Measurements from ENCODE around the gene DDRGK1.
"Not testable (repeated sequence)": the region's sequence is repeated elsewhere in the genome, so short reads cannot be mapped to it uniquely, and the experiment has no call there.

Gene DDRGK1

DNA sequence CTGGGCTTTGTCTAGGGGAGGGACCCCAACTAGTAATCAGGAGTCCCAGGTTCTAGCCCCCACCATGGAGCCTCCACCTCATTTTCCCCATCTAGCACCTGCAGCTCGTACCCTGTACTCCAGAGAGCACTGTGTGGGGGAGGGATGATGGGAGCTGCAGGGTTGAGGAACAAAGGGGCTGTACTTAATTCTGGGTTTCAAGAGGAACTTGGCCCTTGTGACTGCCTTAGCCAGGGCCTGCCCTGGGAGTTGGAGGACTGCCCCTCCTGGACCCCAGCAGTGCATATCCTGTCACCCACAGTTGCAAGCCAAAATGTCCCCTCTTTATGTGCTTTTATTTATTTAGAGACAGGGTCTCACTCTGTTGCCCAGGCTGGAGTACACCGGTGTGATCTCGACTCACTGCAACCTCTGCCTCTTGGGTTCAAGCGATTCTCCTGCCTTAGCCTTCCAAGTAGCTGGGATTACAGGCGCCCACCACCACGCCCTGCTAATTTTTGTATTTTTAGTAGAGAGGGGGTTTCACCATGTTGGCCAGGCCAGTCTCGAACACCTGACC, 11.0 kb upstream of the DDRGK1 start:
- DNase-seq, result not testable (repeated sequence)

DNA sequence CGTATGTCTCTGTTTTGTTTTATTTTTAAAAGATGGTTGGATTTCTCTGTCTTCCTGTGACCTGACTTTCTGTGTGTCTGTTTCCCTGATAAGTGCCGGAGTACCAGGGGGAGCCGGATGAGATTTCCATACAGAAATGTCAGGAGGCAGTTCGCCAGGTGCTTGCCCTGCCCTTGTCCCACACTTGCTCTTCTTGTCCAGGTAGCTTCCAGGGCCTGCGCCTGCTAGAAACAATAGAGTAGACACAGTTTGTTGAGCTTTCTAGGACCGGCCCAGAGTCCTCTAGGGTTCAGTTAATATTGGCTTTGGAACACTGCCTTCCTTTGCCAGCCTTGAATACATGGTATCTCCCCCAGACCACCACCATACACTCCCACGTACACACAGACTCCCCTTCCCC, 8.7 kb upstream of the DDRGK1 start:
- no peak for DNase-seq

DNA sequence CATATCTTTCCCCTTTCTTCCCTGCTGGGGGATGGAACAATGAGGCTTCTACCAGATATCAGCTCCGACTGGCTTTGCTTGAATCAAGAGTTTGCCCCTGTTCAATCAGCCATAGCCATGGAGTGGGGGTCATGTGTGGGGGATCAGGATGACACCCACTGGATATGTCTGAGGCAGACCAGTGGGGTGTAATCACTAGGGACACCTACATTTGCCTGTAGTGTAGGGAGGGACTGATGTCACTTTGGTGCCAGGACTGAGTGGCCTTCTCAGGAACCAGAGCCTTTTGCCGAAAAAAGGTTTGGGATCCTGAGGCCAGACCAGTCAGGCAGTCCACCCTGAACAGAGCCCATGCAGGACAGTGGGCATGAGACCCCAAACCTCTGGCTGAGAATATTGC, 5.9 kb upstream of the DDRGK1 start:
- no peak for DNase-seq

DNA sequence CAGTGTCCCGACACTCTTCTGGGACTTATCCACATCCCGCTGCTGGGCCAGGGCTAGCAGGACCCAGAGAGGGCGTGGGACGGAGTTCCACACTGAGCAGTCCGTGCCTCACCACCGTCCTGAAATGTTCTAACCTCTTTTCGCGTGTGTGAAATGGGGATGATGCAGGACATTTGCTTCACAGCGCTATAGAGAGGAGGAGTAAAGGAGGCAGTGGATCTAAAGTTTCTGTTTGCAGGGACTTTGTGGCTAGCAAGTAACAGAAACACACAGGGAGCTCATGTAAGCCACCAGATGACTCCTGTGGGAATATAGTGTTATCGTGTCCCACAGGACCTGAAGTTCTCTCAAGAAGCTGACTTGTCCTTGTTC, 5.5 kb upstream of the DDRGK1 start:
- peak; percentile 8 for DNase-seq

DNA sequence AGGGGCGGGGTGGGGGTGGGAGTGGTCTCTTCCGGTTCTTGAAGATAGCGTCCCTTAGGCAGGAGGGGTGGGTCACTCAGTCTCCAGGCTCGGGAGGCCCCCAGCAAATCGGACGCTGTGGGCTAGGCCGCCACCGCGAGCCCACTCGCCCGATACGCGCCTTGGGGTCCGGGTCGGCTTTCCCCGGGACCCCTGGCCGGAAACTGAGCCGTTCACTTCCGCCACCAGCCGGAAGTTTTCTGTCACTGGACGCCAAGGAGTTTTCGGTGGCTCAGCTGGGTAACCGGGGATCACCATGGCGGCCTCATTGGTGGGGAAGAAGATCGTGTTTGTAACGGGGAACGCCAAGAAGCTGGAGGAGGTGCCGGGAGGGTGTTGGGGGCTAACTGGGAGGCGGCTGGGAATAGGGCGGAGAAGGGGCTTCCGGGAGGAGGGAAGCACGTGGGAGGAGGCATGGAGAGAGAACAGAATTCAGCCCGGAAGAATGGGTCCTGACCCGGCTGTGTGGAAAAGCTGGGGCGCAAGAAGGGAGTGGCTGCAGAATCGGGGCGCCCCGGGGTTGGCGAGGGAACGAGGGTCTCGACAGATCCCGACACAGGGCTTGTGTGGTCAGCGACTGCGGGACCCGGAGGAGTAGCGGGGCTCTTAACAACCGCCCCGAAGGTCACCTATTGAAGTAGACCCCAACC, 4.9 kb upstream of the DDRGK1 start, which contains the start of gene ITPA:
Gene ITPA (plus strand): TSS at position 242 of the 689 bp plus-strand sequence. CDS start 54 bp downstream, at position 296.
- peak; percentile 56 for DNase-seq

DNA sequence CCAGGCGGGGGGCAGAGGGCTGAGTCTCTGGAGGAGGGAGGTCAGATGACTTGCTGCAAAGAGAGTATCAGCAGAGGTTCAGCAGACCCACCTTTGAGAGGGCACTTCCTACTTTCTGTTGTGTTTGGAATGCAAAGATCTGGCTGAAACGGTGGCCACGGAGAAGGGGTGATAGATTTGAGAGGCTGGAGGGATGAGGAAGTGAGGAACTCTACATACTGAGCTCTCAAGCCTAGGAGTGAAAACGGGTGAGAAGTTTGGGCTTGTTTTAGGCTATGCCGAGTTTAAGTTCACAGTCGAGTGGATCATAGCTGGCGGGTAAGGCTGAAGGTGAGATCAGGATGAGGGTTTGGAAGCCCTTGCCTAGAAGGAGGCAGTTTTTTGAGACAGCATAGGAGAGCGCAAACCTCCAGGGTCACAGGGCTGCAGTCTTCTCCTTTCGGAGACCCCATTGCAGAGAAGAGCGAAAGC, 4.3 kb upstream of the DDRGK1 start:
- DNase-seq, result no peak

DNA sequence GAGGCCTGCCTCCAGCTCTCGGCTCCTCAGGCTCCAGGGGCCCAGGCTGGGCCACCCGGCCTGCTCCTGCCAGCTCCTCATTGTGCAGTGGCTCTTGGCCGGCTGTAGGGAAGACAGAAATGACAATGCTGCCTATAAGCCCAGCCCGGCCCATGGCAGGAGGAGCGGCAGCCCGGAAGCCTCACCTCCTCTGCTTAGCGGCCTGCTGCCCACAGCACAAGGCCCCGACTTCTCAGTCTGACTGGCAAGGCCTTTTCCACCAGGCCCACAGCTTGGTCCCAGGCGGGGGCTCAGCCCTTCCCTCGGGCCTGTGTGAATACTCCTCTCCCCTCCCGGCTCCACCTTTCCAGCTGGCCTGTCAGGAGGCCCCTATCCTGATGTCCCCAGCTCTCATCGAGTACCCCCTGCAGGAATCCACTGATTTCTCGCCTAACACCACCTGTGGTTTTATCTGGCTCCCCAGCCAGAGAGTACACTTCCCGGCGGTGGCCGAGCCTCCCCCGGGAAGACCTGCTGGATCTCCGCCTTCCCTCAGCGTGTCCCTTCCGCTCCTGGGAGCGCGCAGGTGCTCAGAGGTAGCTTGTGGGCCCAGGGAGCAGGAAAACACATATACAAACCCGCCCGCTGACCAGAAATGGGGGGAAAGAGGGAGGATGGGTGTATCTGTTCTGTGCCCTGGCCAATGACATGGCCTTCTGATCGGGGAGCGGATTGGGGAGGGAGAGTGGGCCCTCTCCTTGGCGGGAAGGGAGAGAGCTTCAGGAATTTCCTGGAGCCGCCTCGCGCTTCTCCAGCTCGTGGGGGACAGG, 963 bp downstream of the DDRGK1 start:
- DNase-seq, result peak; percentile 28

DNA sequence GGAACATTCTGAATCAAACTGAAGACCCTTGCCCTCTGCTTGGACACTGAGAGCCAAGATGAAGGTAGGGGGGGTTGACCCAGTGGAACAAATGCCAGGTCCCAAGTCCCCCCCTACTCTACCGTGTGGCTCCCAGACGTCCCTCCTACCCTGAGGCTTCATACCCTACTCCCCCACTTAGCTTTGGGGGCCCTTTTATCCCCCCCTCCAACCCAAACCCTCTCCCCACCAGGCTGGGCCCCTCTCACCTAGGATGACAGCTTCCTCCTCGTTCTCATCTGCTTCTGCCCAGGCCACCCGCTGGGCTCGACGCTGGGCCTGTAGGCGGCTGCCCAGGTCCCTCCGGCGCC, 1.5 kb downstream of the DDRGK1 start:
- no peak for DNase-seq

DNA sequence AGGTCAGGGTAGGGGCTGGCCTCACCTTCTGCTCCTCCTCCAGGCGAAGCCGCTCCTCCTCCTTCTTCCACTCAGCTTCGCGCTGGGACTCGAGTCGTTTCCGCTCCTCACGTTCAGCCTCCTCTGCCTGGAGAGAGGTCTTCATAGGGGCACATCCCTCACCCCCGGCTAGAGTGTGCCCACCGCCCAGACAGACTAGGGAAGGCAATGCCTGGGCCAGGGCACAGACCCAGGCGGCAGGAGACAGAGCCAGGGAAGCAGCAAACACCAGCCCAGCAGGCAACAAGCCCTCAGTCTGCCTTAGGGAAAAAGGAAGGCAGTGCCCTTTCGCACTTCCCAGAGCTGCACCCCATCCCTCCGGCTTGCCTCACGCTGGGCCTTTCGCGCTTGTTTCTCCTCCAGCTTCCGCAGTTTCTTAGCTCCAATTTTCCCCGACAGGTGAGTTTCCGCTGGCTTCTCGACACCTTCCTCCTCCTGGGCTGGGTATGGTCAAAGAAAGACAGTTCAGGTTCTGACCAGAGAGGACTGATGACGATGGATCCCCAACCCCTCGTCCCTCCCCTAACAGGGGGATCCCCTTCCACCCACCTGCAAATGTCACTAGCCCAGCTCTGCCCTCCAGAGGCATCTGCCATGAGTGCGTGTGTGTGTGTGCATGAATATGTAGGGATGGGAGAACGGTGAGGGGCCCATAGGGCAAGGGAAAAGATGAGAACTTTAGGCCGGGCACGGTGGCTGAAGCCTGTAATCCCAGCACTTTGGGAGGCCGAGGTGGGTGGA, 4.3 kb downstream of the DDRGK1 start:
- no peak for DNase-seq

DNA sequence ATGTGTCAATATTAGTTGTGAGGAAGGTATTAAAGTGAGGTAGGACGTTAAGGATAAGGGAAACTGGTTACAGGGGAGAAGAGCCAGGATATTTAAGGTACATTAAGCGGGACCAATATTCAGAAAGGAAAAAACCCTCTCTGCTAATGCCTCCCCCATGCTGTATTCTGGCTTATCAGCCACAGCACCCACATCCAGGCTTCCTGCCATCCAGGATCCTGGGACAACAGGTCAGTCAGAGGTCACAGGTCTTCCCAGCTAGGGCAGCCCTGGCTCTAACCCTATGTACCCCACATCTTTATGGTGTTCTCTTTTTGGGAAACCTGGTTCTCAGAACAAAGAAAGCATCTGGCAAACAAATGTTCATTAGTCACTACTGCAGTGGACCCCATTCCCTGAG, 5.3 kb downstream of the DDRGK1 start:
- no peak for DNase-seq

DNA sequence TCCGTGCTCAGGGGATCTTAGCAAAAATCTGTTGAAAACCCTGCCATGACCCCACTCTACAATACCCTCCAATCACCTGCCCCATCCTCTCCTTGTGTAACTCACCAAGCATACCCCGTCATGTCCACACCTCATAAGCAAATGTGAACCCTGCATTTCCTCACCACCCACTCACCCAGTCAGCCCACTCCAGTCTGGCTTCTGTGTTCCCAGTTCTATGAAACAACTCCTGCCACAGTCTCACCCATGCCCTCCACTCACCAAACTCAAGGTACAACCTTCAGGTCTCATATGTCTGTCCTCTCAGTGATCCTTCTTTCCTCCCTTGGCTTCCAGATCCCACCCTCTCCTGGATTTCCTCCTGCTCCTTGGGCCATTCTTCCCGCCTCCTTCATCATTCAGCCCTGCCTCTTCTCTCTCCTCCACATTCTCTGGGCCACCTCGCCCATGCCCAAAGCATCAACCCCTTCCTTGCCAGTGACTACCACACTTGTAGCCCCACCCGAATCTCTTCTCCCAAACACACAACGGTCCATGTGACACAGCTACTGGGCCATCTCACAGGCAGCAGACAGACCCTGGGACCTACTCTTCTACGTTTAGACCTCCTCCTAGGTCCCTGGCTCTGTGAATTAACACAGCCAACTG, 8.8 kb downstream of the DDRGK1 start:
- no peak for DNase-seq

DNA sequence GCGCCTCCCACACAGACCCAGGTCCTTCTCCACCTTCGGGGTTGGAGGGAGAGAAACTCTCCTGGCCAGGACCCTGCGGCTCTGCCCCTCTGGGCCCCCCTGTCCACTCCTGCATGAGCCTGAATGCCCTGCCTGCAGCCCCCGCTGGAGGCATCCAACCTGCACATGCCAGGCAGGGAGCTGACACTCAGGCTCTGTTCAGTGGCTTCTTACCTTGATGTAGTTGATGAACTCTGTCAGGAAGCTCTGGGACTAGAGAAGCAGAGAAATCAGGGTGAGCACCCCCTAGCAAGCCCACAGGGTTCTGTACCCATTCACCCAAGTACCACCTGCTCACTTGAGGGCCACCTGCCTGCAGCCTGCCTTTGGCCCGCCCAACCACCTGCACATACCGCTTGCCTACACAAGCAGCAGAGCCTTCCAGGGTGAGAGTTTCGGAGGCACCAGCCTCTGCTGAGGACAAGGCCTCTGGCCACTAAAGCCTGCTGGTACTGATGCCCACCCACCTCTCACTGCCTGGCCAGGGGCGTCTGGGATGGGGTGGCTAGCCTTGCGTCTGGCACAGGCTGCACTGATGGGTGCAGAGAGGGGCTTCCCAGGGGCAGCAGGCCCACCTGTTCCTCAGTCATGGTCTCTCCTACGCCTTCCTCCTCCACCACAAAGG, 9.7 kb downstream of the DDRGK1 start:
- DNase-seq, result no peak

DNA sequence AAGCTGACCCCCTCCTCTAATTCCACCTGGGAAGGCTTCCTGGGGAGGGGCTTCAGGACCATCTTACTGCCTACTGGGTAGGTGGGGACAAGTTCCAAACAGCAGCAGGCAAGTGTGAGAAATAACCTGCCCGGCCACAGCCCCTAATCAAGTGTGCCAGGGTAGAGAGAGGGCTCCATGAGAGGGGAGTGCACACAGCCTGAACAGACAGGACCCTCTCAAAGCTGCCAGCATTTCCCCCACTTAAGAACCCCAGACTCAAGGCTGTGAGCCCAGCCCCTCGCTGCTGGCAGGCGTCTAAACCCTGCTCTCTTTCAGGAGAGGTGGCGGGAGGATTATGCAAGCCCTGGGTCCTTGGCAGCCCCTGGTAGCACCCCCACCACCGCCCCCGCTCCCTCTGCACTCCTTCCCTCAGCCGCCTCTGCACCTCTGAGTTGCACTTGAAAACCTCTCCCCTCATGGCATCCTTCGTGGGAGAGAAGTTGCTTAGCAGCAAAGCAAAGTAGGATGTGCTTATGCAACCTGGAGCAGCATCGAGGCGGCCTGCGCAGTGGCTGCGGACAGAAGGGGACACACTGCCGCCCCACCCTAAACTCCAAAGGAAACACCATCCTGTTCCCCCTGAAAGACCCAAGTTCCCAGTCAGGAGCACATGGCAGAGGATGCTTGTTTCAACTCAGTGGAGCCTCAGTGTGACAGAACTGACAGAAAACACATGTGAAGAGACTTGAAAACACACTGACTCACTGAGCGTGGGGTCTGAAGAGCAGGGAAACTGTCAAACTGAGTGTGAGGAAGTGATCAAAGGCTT, 10.5 kb downstream of the DDRGK1 start:
- DNase-seq, result no peak

DNA sequence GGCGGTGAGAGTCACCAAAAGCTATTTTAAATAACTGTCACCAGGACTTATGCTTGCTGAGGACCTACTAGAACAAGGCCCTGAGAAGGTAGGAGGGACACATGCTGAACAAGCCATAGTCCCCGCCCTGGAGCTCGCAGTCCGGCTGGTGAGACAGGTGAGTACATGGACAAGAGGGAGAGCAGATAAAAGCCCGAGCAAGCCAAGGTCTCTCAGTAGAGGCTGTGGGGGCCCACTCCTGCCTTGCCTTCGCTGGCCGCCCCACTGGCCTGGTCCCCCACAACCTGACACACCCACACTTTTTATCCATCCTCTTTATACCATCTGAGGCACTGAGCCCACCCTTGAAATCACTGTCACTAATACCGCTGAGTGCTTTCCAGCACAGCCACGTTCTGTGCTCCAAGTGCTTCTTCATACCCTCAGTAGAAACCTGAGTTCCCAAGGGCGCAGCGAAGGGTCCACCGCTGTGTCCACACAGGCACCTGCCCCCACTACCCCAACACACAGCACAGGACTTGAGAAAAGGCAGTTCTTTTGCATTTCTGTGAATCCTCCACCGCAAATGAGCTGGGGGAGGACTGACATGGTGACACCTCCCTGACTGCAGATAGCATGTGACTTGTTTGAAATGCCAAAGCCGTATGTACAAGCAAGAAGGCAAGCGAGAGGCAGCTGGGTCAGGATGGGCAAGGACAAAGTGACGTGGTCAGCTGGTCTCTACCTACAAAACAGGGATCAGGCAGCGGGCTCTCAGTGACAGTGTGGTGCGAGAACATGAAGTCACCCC, 12.1 kb downstream of the DDRGK1 start:
- DNase-seq, result no peak

DNA sequence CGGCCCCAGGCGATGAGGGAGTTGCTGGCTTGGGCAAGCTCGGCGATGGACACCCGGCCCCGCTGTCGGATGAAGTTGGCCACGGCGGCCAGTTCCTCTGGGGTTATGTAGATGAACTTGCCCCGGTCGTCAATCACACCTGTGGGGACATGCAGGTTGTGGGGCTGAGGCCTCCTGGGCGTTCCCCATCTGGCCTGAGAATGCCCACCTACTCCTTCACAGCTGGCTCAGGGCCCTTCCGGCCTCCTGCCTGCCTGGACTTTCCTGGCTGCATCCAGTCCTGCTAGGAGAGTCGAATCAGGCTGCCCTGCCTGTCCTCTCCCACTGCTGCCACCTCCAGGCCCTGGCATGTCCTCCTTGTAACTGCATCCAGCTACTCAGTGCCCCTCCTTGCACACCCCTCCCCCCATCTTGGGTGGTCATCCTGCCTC, 13.8 kb downstream of the DDRGK1 start:
- no peak for DNase-seq

DNA sequence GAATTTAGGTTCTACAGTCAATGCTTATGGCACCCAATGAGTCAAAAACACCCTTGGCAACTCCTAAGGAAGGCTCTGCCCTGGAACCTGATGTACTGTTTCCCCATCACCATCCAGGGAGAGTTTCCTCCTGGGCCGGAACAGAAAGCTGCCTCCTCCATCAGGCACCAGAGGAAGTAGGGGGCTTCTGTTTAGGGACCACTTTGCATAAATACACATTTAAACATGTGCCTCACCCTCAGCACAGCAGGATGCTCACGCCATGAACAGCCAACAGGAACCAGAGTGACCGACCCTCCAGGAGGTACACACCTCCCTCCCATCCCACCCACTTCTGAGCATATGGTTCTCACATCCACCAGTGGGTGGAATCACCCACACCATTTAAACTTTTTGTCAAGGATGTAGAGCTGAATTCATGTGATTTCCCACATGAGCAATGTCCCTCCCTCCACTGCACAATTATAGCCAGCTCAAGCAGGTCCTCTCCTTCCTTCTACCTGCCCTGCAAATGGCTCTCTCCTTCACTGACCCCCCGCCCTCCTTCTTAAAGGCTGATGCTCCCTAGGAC, 14.8 kb downstream of the DDRGK1 start:
- no peak for DNase-seq

DNA sequence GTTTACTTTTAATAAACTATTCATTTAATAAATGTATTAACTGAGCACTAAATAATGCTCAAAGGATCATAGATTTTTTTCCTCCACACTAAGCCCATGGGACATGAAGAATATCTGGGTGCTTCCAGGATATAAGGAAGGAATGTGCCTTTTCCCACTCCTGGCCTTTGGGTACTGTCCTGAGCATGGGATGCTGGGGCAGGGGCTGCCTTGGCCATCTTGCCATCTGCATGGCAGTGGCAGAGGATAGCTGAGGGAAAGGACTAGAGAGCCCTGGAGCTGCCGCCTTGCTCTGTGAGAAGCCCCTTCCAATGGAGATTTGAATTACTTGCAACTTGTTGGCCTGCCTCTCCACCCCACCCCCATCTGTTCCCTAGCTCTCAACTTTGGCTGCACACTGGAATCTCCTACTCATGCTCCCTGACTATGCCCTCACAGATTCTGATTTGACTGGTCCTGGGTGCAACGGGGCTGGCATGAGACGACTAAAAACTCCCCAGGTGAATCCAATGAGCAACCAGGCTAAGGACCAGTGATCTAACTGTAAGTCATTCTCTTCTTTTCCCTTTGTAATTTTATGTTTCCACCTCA, 15.6 kb downstream of the DDRGK1 start:
- DNase-seq, result no peak

DNA sequence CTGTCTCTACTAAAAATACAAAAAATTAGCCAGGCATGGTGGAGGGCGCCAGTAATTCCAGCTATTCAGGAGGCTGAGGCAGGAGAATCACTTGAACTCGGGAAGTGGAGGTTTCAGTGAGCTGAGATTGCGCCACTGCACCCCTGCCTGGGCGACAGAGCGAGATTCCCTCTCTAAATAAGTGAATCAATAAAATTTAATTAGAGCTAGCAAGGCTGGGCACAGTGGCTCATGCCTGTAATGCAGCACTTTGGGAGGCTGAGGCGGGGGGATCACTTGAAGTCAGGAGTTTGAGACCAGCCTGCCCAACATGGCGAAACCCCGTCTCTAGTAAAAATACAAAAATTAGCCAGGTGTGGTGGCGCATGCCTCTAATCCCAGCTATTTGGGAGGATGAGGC, 16.6 kb downstream of the DDRGK1 start:
- DNase-seq, result not testable (repeated sequence)

DNA sequence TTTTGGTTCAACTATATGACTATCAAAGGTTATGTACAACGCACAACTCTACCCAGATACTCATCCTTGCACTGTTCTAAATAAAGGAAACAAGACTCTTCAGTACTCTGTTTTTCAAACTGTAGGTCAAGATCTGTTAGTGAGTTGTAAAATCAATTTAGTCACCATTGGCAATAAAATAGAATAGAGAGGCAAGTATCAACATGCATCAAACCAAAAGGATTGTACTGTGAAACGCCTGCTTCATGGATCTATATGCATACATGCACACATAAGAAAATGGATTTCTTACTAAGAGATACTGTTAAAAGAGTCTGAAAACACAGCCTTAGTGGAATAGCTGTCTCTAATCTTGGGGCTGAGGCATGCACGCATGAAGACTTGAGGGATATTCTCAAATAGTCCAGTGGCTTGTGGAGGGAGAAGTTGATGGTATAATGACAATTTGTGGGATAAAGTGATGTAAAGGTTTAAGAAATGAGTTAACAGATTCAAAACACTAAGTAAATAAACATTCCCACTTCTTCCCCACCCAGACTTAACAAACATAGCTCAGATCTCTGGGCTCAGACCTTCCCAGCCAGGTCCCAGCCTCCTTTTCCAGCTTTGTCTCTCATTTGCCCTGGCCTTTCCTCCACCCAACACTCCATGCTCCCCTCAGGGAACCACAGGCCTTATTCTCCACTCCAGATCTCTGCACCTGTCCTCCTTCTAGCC, 20.4 kb downstream of the DDRGK1 start:
- DNase-seq, result no peak
